Fibroblast of lung (primary cell): Measurements from ENCODE around the gene RALY. TPM values are rescaled to one million over a fixed set of nuclear protein-coding genes. Genes with fewer than 3 reads are reported as not detected.

Source experiments
- DNase-seq, 2 donors: peaks; one replicate each; pipeline versions ENCODE4 v3.0.0 to v3.0.0-alpha.2; 2010; ENCODE audit warnings: low read depth in 2 of 2
- H2AFZ ChIP-seq: 2 replicates; pipeline ENCODE4 v1.5.1; 2012; ENCODE audit warnings: low read length, control low read depth, inconsistent platforms
- H3K27ac ChIP-seq: 2 replicates; pipeline ENCODE4 v1.5.1; 2011; ENCODE audit warnings: low read length, control low read depth; ENCODE audit not compliant: insufficient read depth
- H3K27me3 ChIP-seq: 2 replicates; pipeline ENCODE4 v1.5.1; 2011; ENCODE audit warnings: mild to moderate bottlenecking, low read length; ENCODE audit not compliant: control insufficient read depth, insufficient read depth
- H3K36me3 ChIP-seq: 2 replicates; pipeline ENCODE4 v1.5.1; 2011; ENCODE audit warnings: low read length; ENCODE audit not compliant: control insufficient read depth, insufficient read depth
- H3K4me1 ChIP-seq: 2 replicates; pipeline ENCODE4 v1.5.1; 2011; ENCODE audit warnings: low read length; ENCODE audit not compliant: control insufficient read depth, insufficient read depth; ENCODE audit errors: extremely low read depth
- H3K4me2 ChIP-seq: 2 replicates; pipeline ENCODE4 v1.5.1; 2011; ENCODE audit warnings: low read length, control low read depth; ENCODE audit not compliant: insufficient read depth; ENCODE audit errors: extremely low read depth
- H3K4me3 ChIP-seq, 4 experiments: fragments of 200-600 bp in 1 of 4; sonication (generic) in 1 of 4; replicated peaks in 1 of 4; 2 replicates each; pipeline ENCODE4 v1.5.1; 2011 to 2016; ENCODE audit warnings: low read length in 4 of 4, low read depth in 3 of 4, mild to moderate bottlenecking in 3 of 4, control low read depth in 2 of 4, inconsistent platforms in 1 of 4, mixed read lengths in 1 of 4; ENCODE audit not compliant: insufficient read depth in 1 of 4; ENCODE audit errors: control extremely low read depth in 1 of 4
- H3K79me2 ChIP-seq: 2 replicates; pipeline ENCODE4 v1.5.1; 2012; ENCODE audit warnings: mild to moderate bottlenecking, low read length, inconsistent platforms; ENCODE audit not compliant: control insufficient read depth, insufficient read depth
- H3K9ac ChIP-seq: 2 replicates; pipeline ENCODE4 v1.5.1; 2011; ENCODE audit warnings: mild to moderate bottlenecking, low read length, control low read depth; ENCODE audit not compliant: insufficient read depth
- H3K9me3 ChIP-seq: 2 replicates; pipeline ENCODE4 v1.5.1; 2012; ENCODE audit warnings: low read depth, low read length; ENCODE audit not compliant: control insufficient read depth, insufficient read depth
- H4K20me1 ChIP-seq: 2 replicates; pipeline ENCODE4 v1.5.1; 2011; ENCODE audit warnings: low read length; ENCODE audit not compliant: control insufficient read depth, insufficient read depth; ENCODE audit errors: extremely low read depth
- CTCF ChIP-seq, 2 donors: IDR thresholded peaks in 1 of 2; conservative IDR thresholded peaks in 1 of 2; 1 replicate in 1 of 2; 2 replicates in 1 of 2; pipeline ENCODE4 v1.5.1; 2011 to 2012; ENCODE audit warnings: low read length in 2 of 2, control low read depth in 1 of 2, inconsistent platforms in 1 of 2, low read depth in 1 of 2, mild to moderate bottlenecking in 1 of 2
- EZH2 ChIP-seq: IDR thresholded peaks from 2 replicates; pipeline ENCODE4 v1.5.1; 2012; ENCODE audit warnings: low read length, control low read depth, mild to moderate bottlenecking; ENCODE audit errors: missing control alignments
- polyA plus RNA-seq, 2 donors: library from polyadenylated mRNA; depleted of rRNA in 1 of 2; stranded (reverse) in 1 of 2; unstranded in 1 of 2; fragments of >200 nt; gene quantifications; 2 replicates each; pipeline ENCODE4 v1.2.1, GENCODE V29; 2011 to 2012; ENCODE audit warnings: missing spikeins in 1 of 2
- total RNA-seq: library from RNA; depleted of rRNA; stranded (reverse); fragments of >200 nt; gene quantifications from 2 replicates; pipeline ENCODE4 v1.2.1, GENCODE V29; 2014

The RALY gene
- total and polyA plus RNA-seq, 2 donors (not counting 1 experiment from before 2014, with no cell fraction given) = 54.5 to 57.1 TPM

DNA sequence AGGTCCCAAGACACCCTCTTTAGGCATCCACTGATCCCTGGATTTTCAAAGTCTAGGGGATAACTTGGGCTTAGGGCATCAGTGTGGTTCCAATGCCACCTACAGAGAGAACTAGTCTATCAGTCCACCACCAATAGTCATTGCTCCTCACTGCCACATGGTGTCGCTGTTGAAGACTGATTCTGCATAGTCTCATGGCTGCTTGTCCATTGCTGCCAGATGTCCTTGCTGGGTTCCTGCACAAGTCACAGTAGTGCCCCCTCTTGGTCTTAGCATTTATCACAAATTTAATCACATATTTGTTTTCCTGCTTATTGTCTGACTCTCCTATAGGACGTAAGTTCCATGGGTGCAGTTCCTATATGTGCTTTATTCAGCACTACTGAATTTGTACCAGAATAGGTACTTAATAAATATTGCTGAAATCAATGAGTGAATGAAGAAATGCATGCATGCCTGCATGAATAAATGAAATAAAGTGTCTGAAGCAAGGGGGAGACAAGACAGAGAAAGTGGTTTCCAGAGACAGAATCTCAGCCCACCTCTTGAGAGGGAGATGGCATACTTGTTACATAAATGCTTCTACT is 45.9 kb upstream of the RALY start:
- H2AFZ ChIP-seq = no peak overlapping the region
- no peaks in the 10 kb centered on the region for H3K4me1 ChIP-seq
- no peaks in the 10 kb centered on the region for H4K20me1 ChIP-seq
- no peaks in the 10 kb centered on the region for H3K9me3 ChIP-seq
- H3K27ac ChIP-seq = no peak overlapping the region
- H3K36me3 ChIP-seq = no peaks in the 10 kb centered on the region
- peak; percentile 6 to 45 for DNase-seq
- no peak overlapping the region for H3K4me2 ChIP-seq
- TF ChIP-seq CTCF (conservative IDR thresholded peaks at IDR 0.05 in 1 of 2, IDR thresholded peaks at IDR 0.05 in 1 of 2; ENCODE audit: low read depth in 1 of 2, low read length in 2 of 2) = peak; percentile 33 to 45
- no peak for TF ChIP-seq EZH2
- no peaks in the 10 kb centered on the region for H3K79me2 ChIP-seq
- peaks cover 2% of the 10 kb centered on the region for H3K27me3 ChIP-seq
- H3K4me3 ChIP-seq = no peak overlapping the region
- no peak overlapping the region for H3K9ac ChIP-seq

GRCh38 chr20:33948480-33948879 is 45.2 kb upstream of the RALY start:
- Histone ChIP-seq H2AFZ (no peak overlapping the region), H3K27ac (no peak overlapping the region), H3K4me1 (no peaks in the 10 kb centered on the region), H3K4me3 (no peak overlapping the region), H3K9me3 (no peaks in the 10 kb centered on the region), H3K36me3 (no peaks in the 10 kb centered on the region), H4K20me1 (no peaks in the 10 kb centered on the region), H3K4me2 (no peak overlapping the region), H3K27me3 (peaks cover 2% of the 10 kb centered on the region), H3K9ac (no peak overlapping the region), H3K79me2 (no peaks in the 10 kb centered on the region)
- no peak for TF ChIP-seq CTCF (conservative IDR thresholded peaks at IDR 0.05 in 1 of 2, IDR thresholded peaks at IDR 0.05 in 1 of 2; ENCODE audit: low read depth in 1 of 2, low read length in 2 of 2)
- no peak for DNase-seq

DNA sequence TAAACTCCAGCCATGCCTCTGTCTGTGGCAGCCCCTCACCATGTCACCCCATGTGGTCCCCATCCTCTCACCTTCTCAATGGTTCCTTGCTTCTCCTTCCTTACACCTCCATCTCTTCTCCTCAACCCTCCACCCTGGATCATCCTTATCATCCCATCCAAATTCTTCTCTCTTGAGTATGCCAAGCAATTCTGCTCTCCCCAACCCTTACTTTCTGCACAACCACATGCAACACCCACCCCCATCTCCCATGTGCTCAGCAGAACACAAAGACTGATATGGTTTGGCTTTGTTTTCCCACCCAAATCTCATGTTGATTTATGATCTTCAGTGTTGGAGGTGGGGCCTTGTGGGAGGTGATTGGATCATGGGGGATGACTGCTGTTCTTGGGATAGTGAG is 42.5 kb upstream of the RALY start:
- Histone ChIP-seq H3K4me1 (no peaks in the 10 kb centered on the region), H4K20me1 (no peaks in the 10 kb centered on the region), H3K27me3 (peaks cover 2% of the 10 kb centered on the region), H3K4me3 (no peak overlapping the region), H3K9me3 (no peaks in the 10 kb centered on the region), H2AFZ (no peak overlapping the region), H3K79me2 (no peaks in the 10 kb centered on the region), H3K9ac (no peak overlapping the region), H3K36me3 (no peaks in the 10 kb centered on the region), H3K27ac (no peak overlapping the region), H3K4me2 (no peak overlapping the region)
- no peak for TF ChIP-seq EZH2
- no peak for TF ChIP-seq CTCF (conservative IDR thresholded peaks at IDR 0.05 in 1 of 2, IDR thresholded peaks at IDR 0.05 in 1 of 2; ENCODE audit: low read depth in 1 of 2, low read length in 2 of 2)
- no peak for DNase-seq
